Esophagus squamous epithelium (tissue), 4 donors: ENCODE data around the gene TRIM32.

Experiments
- CTCF ChIP-seq, 6 experiments: fragments of 450-650 bp in 4 of 6; fragments of 200-600 bp in 2 of 6; sonication (generic) in 2 of 6; IDR thresholded peaks; one replicate each; pipeline ENCODE4 v1.5.1; 2016 to 2019; ENCODE audit warnings: antibody characterized with exemption in 6 of 6, mild to moderate bottlenecking in 4 of 6, moderate library complexity in 4 of 6
- POLR2A ChIP-seq, 4 donors: fragments of 450-650 bp; IDR thresholded peaks; one replicate each; pipeline ENCODE4 v1.6.1; 2017; ENCODE audit warnings: antibody characterized with exemption in 4 of 4, mild to moderate bottlenecking in 4 of 4, moderate library complexity in 3 of 4

GRCh38 chr9:116716438-116716837 lies 29.3 kb downstream of the TRIM32 start:
- no peak for TF ChIP-seq POLR2A (IDR thresholded peaks at IDR 0.05)
- no peak for TF ChIP-seq CTCF (IDR thresholded peaks at IDR 0.05)
